Measurements from ENCODE around the gene TCEA3.

Gene TCEA3

DNA sequence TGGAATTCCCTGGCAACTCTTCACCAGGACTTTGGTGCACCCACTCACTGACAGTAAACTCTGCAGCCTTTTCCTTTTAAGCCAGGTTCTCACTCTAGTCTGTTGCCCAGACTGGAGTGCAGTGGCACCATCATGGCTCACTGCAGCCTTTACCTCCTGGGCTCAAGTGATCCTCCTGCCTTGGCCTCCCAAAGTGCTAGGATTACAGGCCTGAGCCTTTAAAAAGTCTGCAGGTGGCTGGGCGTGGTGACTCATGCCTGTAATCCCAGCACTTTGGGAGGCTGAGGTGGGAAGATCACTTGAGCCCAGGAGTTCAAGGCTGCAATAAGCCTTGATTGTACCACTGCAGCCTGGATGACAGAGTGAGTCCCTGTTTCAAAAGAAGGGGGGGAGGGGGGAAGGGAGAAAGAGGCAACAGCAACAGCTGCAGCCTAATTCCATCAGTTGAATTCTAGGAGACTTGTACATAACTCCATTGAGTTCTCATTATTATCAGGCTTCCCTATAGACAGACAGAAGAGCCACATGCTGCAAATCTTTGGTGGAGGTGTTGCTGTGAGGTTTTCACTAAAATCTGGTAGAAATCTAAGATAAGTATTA, 72.4 kb downstream of the TCEA3 start:
- Histone ChIP-seq H3K36me3 (no peaks in the 10 kb centered on the region), H3K27ac (no peak overlapping the region), H3K4me3 (ENCODE audit: low read depth in 1 of 2, low read length in 1 of 2) (no peak overlapping the region), H3K4me1 (ENCODE audit: control insufficient read depth in 1 of 2, insufficient read depth in 1 of 2, low read depth in 1 of 2, low read length in 1 of 2) (no peaks in the 10 kb centered on the region), H3K27me3 (no peaks in the 10 kb centered on the region), H3K9me3 (no peaks in the 10 kb centered on the region)
- TF ChIP-seq, protein P1, sequence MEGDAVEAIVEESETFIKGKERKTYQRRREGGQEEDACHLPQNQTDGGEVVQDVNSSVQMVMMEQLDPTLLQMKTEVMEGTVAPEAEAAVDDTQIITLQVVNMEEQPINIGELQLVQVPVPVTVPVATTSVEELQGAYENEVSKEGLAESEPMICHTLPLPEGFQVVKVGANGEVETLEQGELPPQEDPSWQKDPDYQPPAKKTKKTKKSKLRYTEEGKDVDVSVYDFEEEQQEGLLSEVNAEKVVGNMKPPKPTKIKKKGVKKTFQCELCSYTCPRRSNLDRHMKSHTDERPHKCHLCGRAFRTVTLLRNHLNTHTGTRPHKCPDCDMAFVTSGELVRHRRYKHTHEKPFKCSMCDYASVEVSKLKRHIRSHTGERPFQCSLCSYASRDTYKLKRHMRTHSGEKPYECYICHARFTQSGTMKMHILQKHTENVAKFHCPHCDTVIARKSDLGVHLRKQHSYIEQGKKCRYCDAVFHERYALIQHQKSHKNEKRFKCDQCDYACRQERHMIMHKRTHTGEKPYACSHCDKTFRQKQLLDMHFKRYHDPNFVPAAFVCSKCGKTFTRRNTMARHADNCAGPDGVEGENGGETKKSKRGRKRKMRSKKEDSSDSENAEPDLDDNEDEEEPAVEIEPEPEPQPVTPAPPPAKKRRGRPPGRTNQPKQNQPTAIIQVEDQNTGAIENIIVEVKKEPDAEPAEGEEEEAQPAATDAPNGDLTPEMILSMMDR (IDR thresholded peaks at IDR 0.05) = no peak

DNA sequence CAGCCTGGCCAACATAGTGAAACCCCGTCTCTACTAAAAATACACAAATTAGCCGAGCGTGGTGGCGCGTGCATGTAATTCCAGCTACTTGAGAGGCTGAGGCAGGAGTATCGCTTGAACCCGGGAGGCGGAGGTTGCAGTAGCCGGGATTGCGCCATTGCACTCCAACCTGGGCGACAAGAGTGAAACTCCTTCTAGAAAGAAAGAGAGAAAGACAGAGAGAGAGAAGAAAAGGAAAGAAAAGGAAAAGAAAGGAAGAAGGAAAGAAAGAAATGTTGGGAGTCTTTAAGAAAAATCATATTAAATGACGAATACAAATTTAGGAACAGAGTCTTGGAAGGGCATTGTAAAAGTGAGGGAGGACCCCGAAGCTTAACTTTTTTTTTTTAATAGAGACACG, 78.6 kb downstream of the TCEA3 start:
- H3K36me3 ChIP-seq = no peaks in the 10 kb centered on the region
- H3K4me1 ChIP-seq (ENCODE audit: control insufficient read depth in 1 of 2, insufficient read depth in 1 of 2, low read depth in 1 of 2, low read length in 1 of 2) = peaks cover 30 to 33% of the 10 kb centered on the region in 2 experiments
- no peaks in the 10 kb centered on the region for H3K9me3 ChIP-seq
- H3K27me3 ChIP-seq = no peaks in the 10 kb centered on the region
- TF ChIP-seq, protein P1 (IDR thresholded peaks at IDR 0.05) = no peak
- H3K27ac ChIP-seq = no peak overlapping the region
- H3K4me3 ChIP-seq (ENCODE audit: low read depth in 1 of 2, low read length in 1 of 2) = no peak overlapping the region

DNA sequence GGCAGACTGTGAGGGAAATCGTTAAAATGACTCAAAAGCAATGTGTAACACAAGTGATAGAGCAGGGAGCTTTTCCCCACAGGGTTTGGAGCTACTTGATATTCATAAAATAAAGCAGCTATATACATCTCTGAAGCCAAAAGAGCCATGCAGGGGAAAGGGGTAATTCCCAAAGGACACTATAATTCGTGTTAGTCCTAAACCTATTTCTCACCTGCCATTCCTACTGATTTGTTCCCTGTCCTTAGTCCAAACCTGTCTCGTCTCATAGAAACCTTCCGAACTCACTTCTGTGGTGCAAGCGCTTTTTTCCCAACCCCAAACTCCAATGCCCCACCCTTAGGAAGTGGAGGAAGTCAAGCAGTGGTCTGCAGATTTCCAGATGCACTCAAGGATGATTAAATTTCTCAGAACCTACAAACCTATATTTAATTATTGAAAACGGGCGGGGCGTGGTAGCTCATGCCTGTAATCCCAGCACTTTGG, 79.5 kb downstream of the TCEA3 start:
- Histone ChIP-seq H3K4me3 (ENCODE audit: low read depth in 1 of 2, low read length in 1 of 2) (peak overlapping the region; percentile 85 to 92), H3K27ac (peak overlapping the region; percentile 85), H3K36me3 (no peaks in the 10 kb centered on the region), H3K4me1 (ENCODE audit: control insufficient read depth in 1 of 2, insufficient read depth in 1 of 2, low read depth in 1 of 2, low read length in 1 of 2) (peaks cover 30 to 36% of the 10 kb centered on the region in 2 experiments), H3K27me3 (no peaks in the 10 kb centered on the region), H3K9me3 (no peaks in the 10 kb centered on the region)
- TF ChIP-seq, protein P1 (IDR thresholded peaks at IDR 0.05) = no peak

DNA sequence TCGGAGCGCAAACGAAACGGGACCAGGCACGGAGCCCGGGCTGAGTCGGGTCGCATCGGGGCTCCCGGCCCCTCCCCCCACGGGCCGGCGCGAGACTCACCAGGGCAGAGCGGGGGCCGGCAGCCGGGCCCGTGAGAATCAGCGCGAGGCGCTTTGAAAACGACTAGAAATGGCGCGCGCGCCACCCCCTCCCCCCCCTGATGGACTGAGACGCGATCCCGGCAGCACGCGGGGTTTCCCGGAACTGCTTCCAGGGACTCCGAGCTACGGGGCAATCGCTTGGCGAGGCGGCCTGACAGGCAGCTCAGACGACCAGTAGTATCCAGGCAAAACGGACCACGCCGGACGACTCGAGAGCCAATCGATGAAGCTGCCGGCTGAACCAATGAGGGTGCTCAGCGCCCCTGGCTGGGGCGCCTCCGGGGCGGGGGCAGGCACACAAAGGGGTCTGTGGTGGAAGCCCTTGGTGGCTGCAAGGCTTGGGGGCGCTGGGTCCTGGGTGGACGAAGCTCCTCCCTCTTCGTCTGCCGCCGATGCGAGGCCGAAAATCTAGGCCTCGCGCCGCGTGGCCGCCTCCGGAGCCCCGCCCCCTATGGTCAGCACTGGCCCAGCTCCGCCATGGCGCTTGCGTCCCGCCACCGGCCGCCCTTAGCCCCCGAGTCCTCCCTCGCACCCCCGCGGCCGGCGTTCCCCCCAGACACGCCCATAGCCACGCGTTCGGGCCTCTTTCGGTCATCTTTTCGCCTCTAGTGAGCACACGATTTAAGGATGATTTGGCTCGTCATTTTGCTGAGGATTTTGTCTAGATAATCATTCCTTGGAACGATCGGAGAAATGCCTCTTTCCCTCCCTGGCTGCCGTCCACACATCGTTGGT, 80.2 kb downstream of the TCEA3 start, which contains the start of gene HNRNPR:
HNRNPR (minus strand) TSS at position 174 of the 876 bp plus-strand sequence. CDS start 3,276 bp downstream, outside the sequence.
- Histone ChIP-seq H3K9me3 (no peaks in the 10 kb centered on the region), H3K27ac (peak within 1 kb of the TSS; percentile 85), H3K4me1 (ENCODE audit: control insufficient read depth in 1 of 2, insufficient read depth in 1 of 2, low read depth in 1 of 2, low read length in 1 of 2) (peaks cover 30 to 36% of the 10 kb centered on the region in 2 experiments), H3K27me3 (no peaks in the 10 kb centered on the region), H3K36me3 (no peaks in the 10 kb centered on the region), H3K4me3 (ENCODE audit: low read depth in 1 of 2, low read length in 1 of 2) (peak within 1 kb of the TSS; percentile 85 to 92)
- TF ChIP-seq, protein P1 (IDR thresholded peaks at IDR 0.05) = peak; percentile 39

DNA sequence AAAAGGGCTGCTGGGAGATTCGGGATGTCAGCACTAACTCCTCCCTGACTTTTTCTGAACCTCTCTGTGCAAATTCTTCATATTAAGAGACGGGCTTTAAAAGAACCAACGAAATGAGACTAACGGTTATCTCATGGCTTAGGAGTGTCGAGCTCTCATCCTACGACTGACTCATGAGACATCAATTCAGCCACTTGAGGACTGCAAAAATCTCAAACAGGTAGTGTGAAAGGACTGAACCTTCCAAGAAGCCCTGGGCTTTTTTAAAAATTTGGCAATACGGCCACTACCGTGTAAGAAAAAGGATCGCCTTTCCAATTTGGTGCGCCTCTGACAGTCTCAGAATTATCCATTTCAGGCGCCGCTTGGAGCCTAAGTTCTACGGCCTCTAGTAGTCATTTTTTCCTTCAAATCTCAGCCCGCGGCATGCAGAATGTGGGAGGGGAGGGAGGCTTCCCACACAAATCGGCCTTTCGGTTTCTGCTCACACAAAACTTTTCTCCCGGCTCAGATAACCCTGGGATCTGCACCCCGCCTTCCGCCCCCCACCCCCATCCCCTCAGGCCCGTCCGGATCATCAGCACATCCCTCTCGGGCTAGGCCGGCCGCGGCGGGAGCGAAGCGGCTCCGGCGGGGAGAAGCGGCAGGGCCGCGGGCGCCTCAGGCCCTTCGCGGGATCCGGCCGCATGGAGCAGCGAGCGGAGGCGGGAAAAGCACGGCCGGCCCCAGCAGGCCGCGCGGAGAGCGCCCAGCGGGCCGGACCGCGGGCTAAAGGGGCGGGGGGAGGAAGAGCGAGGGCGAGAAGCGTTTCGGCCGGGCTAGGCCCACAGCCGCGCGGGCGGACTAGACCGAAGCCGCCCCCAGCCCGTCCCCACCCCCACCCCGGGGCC, 81.1 kb downstream of the TCEA3 start:
- peak overlapping the region; percentile 85 to 92 for H3K4me3 ChIP-seq (ENCODE audit: low read depth in 1 of 2, low read length in 1 of 2)
- peak overlapping the region; percentile 85 for H3K27ac ChIP-seq
- TF ChIP-seq, protein P1 (IDR thresholded peaks at IDR 0.05) = no peak
- H3K9me3 ChIP-seq = no peaks in the 10 kb centered on the region
- H3K4me1 ChIP-seq (ENCODE audit: control insufficient read depth in 1 of 2, insufficient read depth in 1 of 2, low read depth in 1 of 2, low read length in 1 of 2) = peaks cover 30 to 36% of the 10 kb centered on the region in 2 experiments
- H3K27me3 ChIP-seq = no peaks in the 10 kb centered on the region
- no peaks in the 10 kb centered on the region for H3K36me3 ChIP-seq

Measured in neutrophil (primary cell).